Measurements from ENCODE around the gene JAZF1. TPM values are rescaled to one million over a fixed set of nuclear protein-coding genes. Genes with fewer than 3 reads are reported as not detected.

Gene JAZF1
- total RNA-seq, 1 experiment from 2014 or later = 5.6 TPM

GRCh38 chr7:27840313-27840712 is 340.3 kb downstream of the JAZF1 start:
- DNase-seq (ENCODE audit: low read depth) = no peak

- no peak for DNase-seq (ENCODE audit: low read depth)
Observed at GRCh38 chr7:27839099-27839498, 341.5 kb downstream of the JAZF1 start.

GRCh38 chr7:27836536-27836935 is 344.1 kb downstream of the JAZF1 start:
- DNase-seq (ENCODE audit: low read depth) = no peak

GRCh38 chr7:27835376-27835775 is 345.2 kb downstream of the JAZF1 start:
- DNase-seq (ENCODE audit: low read depth) = no peak

- DNase-seq (ENCODE audit: low read depth) = no peak
Observed at GRCh38 chr7:27834179-27834921, 346.2 kb downstream of the JAZF1 start.

DNA sequence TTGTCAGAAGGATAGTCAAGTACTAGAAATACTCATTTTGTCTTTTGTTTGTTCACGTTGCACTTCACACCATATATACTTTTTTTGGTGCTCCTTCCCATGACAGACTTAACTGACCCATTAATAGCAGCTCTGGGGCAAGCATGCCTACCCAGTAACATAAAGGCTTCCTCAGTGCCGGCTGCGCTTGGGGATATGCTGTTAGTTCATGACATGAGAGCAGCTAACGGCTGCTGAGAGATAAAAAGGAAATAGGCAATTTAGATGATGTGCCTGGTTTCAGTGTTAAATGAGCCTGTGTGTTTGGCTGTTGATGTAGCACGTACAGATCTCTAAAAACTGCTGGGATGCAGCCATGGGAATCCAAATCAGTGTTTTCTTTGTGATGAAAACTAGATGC is 354.2 kb downstream of the JAZF1 start:
- DNase-seq (ENCODE audit: low read depth) = no peak

- DNase-seq (ENCODE audit: low read depth) = no peak
Observed at GRCh38 chr7:27825891-27826290, 354.7 kb downstream of the JAZF1 start.

GRCh38 chr7:27822245-27822644 is 358.4 kb downstream of the JAZF1 start:
- no peak for DNase-seq (ENCODE audit: low read depth)

DNA sequence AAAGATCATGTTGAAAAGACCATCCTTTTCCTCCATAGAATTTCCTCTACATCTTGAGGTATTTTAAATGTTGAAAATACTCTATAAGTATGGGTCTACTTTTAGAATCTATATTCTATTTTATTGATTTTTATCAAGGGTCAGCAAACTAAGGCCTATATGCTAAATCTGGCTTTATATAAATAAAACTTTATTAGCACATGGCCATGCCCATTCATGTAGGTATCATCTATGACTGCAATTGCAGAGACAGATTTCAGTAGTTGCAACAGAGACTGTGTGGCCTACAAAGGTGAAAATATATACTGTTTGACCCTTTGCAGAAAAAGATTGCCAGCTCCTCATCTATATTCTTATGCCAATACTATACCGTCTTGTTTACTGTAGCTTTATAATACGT is 367.9 kb downstream of the JAZF1 start:
- no peak for DNase-seq (ENCODE audit: low read depth)

GRCh38 chr7:27810186-27810585 is 370.4 kb downstream of the JAZF1 start:
- no peak for DNase-seq (ENCODE audit: low read depth)

DNA sequence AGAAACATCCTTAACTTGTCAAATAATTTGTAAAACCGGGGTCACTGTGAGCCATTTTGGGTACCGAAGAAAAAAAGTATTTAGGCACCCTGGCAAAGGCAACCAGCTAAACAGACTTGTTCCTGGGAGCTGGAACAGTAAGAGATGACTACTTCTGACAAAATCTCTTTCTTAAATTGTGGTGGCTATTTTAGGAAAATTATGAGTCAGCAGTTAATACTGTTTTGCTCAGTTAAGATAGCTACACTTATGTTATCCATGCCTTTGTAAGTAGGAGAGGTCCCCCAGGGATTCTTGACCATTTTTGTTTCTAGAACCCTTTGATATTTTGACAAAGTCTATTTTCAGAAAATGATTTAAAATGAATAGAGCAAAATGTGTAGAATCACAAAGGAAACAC is 372.0 kb downstream of the JAZF1 start:
- DNase-seq (ENCODE audit: low read depth) = peak; percentile 75

GRCh38 chr7:27804139-27804538 is 376.5 kb downstream of the JAZF1 start:
- DNase-seq (ENCODE audit: low read depth) = peak; percentile 4

DNA sequence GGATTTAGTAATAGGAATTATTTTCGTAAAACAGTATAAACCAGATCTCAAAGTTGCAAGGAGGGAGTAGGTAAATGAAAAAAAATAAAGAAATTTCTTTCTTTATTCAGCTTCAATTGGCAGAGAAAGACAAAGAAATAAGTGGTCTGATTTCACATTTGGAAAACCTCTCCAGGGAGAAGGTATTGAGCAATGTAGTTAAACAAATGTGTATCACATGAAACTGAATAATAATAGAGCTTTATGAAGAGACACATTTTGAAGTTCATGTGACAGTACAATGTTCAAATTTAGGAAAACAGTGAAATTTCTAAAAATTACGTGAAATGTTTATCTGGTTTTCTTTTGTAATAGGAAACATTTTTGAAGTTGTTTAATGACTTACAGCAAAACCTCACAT is 377.6 kb downstream of the JAZF1 start:
- DNase-seq (ENCODE audit: low read depth) = peak; percentile 65

DNA sequence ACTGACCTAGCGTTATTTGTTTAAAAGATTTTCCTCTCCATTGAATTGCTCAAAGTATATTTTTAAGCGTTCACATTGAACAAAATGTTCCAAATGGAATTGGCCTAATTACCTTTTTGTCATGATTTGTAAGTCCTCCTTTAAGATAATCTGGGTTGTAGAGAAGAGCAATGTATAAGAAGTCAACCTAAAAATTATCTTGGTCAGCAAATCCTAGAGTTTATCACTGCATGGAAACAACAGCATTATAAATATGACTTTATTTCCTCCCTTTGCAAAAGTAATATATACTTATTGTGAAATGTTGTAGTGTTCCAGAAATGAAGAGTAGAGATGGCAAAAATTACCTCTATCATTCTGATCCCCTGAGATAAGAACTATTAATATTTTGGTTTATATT is 381.4 kb downstream of the JAZF1 start:
- DNase-seq (ENCODE audit: low read depth) = no peak

GRCh38 chr7:27795977-27796376 is 384.6 kb downstream of the JAZF1 start:
- DNase-seq (ENCODE audit: low read depth) = no peak

GRCh38 chr7:27793780-27794179 is 386.8 kb downstream of the JAZF1 start:
- DNase-seq (ENCODE audit: low read depth) = peak; percentile 15

GRCh38 chr7:27788437-27788836 is 392.2 kb downstream of the JAZF1 start:
- no peak for DNase-seq (ENCODE audit: low read depth)

GRCh38 chr7:27784399-27785053 is 396.1 kb downstream of the JAZF1 start:
- DNase-seq (ENCODE audit: low read depth) = peak; percentile 79

DNA sequence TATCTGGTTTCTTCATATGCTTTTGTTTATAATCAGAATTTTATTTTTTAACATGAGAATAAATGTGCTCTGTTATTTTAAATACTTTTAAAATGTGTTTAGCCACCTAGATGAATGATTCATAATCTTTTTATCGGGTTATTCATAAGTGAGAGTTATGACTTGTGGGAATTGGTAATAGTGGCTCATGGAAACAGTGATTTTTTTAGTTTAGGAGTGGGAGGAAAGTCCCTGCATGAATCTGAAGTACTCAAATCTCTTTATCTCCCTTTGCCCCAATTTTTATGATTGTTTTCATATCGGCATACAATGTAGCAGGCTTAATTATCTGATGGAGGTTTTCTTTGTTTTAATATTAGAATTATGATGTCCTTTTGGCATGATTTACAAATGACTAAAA is 397.7 kb downstream of the JAZF1 start:
- peak; percentile 32 for DNase-seq (ENCODE audit: low read depth)

GRCh38 chr7:27781188-27781587 is 399.4 kb downstream of the JAZF1 start:
- no peak for DNase-seq (ENCODE audit: low read depth)

All from LHCN-M2 (cell line).